Anterior cingulate cortex (tissue), 58 donors: ENCODE results near the gene PTTG1IP.

Experiments used
- DNase-seq, 58 donors: peaks; one replicate each; lab custom pipeline; 2025; lab: John Stamatoyannopoulos, UW

The PTTG1IP gene

DNA sequence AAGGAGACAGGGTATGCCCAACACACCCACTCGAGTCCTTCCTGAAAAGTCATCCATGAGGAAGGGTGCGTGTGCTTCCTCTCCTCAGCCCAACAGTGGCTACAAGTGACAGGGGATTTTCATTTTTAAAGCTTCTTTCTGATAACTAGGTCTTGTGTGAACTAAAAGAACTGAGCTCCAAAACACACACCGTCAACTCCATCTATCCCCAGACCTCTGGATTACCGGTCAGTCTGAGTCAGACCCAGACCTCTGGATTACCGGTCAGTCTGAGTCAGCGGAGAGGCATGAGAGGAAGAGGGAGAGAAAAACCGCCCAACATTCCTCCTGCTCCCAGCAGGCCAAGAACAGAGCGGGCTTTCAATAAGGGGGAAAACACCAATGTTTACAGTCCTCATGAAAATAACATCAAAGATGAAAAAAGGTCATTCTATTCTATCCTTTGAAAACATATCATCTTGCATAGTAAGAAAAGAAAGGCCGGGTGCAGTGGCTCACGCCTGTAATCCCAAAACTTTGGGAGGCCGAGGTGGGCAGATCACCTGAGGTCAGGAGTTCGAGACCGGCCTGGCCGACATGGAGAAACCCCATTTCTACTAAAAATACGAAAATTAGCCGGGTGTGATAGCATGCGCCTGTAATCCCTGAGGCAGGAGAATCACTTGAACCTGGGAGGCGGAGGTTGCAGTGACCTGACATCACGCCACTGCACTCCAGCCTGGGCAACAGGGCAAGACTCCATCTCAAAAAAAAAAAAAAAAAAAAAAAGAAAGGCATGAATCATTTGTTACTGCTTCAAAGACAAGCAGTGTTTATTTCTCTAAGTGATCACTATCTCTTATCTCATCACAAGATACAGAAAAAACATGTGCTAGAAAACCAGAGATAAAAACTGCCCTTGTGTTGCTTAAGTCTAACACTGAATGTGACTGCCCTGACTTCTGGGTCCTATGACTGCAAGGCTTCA lies 3.4 kb downstream of the PTTG1IP start:
- DNase-seq, result peak in 2 of 58 donors; percentile 26 to 57

DNA sequence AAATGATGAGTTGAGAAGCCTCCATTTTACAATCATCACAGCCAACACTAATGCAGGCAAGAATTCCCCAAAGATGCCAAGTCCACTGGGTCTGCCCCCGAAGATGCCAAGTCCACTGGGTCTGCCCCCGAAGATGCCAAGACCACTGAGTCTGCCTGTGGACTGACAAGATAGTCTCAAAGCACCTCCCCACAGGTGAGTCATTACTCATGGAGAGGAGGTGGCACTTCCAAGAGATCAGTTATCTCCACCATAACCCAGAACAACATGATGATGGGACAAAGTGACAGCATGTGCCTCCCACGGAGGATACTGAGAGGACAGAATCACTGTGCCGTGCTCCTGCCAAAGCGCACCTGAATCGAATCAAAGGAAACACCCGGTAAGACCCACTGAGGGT lies 4.8 kb downstream of the PTTG1IP start:
- DNase-seq, result no peak

DNA sequence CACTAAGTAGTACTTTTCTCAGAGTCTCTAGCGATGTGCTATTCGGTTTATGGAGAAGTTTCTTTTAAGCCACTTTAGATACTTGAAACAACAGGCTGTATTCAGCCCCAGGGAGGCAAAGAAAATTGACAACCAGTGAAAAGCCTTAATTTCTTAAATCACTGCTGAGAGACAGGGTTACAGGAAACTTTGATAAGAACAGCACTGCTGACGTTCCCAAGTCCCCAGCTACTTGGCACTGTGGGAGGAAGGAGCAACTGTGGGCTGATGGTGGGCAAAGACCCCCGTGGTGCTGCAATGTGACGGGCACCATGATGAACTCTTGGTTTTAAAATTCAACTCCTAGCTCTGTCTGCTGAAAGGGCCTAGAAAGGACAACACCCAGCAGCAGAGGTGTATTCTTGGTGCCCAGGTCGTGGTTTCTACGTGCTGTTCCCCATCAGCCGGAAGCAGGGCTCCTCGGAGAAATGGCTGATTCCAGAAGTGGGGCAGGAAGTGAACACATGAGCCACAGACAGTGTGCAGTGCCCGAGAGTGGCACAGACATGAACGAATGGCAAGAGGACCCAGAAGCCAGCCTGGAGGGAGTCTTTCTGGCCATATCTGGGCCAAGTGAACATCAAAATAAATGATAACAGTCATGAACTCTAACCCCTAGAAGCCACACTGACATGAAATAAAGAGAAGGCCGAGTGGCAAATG lies 5.3 kb downstream of the PTTG1IP start:
- DNase-seq, result no peak

DNA sequence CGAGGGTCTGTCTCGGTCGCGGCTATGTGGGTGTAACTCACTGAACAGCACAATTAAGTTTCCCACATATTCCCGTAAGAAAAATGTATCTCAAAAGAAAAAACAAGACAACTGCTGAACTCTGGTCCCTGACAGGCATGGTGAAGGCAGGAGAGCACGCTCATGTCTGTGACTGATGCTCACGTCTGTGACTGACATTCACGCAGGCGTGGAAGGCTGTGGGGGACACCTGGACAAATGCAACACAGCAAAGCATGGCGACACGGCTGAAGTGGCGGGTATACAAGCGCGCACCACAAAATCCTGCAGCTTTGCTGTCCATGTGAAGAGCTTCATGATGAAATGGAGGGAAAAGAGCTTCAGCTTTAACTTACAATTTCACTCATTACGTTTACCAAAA lies 6.0 kb downstream of the PTTG1IP start:
- no peak for DNase-seq

DNA sequence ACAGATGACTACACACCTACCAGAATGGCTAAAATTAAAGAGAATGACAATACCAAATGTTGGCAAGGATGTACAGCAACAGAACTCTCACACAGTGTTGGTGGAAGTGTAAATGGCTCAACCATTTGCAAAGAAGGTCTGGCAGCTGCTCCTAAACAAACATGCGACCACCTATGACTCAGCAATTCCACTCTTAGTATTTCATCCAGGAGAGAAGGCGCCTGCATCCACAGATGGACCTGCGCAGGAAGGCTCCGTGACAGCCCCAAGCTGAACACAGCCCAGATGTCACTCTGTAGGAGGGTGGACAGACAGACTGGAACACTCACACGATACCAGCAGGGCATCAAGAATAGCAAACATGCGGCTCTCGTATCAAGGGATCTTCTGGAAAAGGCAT lies 6.7 kb downstream of the PTTG1IP start:
- DNase-seq, result peak in 15 of 58 donors; percentile 13 to 72 (median 46)

DNA sequence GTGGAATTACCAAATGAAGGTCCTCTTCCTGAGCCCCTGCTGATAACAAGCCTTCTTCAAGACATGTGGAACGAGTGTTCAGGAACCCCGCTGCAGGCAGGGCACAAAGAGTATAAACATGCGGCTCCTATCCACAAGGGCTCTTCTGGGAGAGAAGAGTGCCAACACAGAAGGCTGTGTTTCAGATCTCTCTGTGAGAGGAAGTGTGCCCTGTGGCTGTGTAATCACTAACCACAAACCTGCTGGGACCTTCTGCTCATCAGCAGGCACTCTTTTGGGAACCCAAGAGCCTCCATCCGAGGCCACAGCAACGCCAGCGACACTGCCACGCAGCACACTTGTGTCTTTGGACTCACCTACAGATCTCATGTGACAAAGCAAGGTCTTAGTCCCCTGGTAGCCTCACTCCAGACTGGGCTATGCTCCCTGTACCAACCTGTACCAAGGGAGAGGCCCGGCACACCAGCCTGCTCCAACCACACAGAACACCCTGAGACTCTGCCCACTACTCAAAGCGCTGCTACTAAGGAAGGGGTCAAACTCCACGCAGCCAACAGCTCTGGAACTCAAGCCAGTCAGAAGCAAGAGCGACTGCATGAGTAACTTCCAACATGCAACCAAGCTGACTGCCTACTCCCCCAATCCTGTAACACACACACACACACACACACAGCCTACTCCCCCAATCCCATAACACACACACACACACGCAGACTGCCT lies 7.8 kb downstream of the PTTG1IP start:
- DNase-seq, result peak in 2 of 58 donors; percentile 5 to 24

DNA sequence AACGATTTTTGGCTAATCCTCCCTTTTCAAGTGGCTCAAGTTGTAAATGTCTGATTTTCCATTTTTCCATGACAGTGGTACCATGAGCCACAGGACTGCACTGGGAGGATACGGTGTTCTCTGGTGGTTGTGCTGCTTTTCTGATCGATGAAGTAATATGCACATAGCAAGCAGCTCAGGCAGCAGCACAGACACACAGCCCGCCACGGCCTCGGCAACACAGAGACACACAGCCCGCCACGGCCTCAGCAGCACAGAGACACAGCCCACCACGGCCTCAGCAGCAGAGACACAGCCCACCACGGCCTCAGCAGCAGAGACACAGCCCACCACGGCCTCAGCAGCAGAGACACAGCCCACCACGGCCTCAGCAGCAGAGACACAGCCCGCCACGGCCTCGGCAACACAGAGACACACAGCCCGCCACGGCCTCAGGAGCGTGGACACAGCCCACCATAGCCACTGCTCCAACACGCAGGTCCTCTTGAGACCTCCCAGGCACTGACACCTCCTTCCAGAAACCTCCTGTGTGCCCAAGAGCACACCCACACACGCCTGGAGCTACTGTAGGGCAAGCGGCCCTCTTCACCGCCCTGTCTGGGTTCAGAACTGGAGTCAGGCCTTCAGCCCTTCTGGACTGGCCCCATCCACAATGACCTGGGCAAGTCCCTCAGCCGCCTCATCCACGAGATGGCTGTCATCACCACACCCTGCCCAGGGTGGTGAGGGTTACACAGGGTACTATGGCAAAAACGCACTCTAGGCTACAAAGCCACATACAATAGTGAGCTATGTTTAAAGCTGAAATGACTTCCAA lies 10.4 kb downstream of the PTTG1IP start:
- DNase-seq, result no peak

DNA sequence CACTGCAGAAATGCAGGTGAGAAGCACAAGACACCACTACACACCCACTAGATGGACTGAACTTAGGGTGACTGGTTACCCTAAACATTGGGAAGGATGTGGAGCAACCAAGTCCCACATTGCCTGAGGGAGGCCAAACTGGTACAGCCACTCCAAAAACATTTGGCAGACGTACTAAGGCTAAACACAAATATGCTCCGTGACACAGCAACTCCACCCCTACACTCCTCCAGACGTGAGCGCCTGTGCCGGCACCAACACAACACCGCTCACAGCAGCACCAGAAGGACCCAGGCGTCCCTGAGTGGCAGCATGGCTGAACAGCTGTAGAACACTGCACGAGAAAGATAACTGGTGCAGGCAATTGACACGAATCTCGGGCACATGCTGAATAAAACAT lies 14.7 kb downstream of the PTTG1IP start:
- no peak for DNase-seq

DNA sequence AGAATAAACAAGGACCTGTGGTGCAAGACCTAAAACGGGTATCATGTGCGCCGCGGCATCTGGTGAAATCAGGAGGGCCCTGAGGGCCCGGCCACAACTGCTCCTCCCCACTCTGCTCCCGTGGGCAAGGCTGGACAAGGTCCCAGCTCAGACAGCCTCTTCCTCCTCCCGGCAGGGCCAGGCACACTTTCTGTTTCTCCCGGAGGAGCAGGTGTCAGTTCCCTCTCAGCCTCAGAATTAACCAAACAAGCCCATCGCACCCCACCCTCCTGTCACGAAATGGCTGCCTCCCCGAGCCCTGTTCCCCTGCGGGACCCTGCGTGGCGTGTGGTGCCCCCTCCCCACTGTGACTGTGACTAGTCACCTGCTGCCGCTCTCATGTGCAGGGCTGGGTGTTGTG lies 15.2 kb downstream of the PTTG1IP start:
- DNase-seq, result no peak

DNA sequence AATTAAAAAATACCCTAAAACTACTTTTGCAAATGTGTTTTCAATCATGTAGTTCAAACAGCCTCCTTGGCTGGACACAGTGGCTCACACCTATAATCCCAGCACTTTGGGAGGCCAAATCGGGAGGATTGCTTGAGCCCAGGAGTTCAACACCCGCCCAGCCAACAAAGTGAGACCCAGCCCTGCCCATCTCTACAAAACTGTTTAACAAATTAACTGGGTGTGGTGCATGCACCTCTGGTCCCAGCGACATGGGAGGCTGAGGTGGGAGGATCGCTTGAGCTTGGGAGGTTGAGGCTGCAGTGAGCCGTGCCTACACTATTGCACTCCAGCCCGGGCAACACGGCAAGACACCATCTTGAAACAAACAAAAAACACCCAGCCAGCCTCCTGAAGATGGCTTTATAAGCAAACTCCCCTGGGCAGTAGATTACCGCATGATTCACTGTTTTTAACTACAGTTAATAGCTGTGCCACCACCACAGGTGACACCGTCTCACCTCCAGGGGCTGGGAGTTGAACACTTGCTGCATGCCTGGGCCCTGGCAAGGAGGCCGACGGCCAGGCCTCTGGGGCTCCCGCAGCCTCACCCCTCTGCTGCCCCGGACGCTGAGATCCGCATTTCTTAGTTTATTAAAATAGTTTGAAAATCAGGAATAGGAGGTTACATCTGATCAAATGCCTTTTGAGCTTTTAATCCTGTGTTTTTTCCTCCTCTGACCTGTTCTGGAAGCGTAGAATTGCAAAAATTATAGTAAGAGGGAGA lies 16.2 kb downstream of the PTTG1IP start:
- no peak for DNase-seq

DNA sequence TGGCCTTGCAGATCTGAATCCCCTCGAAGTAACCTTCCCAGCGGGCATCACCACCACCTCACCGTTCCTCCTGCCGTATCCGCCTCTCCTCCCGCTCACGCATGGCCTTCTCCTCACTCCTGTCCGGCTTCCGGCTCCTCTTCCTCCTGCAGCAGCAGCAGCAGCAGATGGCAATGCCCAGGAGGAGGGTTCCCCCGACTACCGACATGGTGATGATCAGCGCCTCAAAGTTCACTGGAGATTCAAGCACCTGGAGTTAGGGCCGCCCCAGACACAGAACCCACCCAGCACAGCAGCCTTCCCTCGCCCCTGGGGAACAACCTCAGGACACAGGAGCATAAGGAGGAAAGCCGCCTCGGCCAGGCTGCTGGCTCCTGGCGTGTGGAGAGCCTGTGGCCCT lies 17.4 kb downstream of the PTTG1IP start:
- DNase-seq, result no peak

DNA sequence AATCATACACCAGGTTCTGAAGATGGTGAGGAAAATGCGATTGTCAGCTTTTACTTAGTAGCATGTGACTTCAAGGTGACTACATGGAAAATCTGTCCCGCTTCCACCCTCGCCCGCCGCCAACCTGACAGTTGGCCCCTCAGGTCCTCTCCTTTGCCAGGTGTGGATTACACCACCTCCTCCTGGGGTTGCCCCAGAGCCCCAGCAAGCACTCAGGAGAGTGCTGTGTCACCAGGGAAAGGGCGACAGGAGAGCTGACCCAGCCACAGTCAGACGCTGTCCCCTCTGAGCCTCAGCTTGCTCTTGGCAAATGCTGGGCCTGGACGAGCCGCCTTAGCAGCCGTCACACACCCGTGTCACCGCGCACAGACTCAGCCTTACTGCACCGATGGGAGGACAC lies 17.9 kb downstream of the PTTG1IP start:
- DNase-seq, result no peak

DNA sequence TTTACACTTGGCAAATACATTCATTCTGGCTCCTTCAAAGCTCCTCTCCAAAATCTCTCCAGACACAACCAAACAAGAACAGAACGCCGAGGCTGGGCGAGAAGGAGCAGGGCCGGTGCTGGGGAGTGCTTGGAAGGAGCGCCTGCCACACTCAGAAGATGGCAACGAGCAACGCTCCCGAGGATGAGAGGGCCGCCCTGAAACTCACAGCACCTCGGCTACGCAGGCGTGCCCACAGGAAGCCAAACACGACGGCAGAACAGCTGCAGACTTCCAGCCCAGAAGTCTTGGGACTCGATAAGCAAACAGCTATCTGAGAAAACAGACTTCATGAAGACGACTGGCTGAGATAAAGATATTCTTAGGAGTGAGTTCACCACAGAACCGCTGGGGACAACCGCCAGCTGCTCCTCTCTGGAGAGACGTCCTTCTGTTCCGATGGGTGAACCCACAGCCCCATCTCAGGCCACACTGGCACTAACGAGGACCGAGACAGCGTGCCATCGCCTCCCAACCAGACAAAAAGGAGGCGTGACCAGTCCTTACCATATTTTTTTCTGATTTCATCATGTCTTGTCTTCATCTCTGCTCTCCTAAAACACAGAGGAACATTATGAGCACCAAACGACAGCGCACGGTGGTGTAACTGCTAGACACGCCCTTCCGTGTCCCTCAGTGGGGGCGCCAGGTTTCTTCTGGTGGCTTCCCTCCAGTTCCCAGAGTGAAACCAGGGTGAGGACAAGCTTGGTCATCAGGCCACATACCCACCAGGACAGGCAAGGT lies 18.6 kb downstream of the PTTG1IP start:
- no peak for DNase-seq

DNA sequence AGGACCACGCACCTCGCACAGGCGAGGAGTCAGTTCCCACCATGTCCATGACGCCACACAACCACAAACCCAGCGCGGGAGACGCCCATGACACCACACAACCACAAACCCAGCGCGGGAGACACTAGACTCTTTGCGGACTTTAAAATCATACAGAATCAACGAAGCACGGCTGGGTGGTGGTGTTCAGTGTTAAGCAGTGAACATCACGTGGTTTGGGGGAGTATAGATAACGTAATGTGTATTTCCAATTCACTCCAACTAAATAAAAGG lies 19.2 kb downstream of the PTTG1IP start:
- DNase-seq, result no peak

DNA sequence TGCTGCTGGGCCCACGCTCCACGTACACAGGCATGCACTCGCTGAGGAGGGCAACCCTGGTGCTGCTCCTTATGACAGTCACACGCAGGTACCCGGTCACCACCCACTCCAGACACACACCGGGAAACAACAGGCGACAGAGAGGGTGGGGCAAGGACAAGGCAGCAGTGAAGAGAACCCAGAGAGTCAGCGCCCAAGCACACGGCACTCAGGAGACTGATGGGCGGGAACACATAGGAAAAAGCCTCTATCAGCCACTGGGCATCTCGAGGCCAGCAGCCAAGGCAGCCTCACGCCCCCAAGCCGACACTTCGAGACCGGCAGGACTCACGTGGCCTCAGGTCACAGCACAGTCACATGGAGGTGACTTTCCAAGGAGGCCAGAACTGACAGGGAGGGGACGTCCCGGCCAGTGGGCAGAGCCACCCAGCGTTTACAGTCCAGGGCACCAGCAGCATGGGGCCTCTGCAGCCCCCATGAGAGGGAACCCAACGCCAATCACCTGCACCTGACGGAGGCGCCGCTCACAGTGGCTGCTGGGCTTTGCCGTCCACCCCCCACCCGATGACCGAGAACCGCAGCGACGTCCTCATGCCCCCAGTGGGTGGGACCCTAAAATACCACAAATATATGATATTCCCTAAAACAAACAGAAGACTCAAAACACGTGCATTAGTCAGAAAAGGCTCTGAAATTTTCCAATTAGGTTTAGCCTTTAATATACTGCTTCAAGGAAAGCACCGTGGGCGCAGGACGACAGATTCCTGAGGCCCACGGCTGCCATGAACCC lies 19.7 kb downstream of the PTTG1IP start:
- DNase-seq, result no peak

DNA sequence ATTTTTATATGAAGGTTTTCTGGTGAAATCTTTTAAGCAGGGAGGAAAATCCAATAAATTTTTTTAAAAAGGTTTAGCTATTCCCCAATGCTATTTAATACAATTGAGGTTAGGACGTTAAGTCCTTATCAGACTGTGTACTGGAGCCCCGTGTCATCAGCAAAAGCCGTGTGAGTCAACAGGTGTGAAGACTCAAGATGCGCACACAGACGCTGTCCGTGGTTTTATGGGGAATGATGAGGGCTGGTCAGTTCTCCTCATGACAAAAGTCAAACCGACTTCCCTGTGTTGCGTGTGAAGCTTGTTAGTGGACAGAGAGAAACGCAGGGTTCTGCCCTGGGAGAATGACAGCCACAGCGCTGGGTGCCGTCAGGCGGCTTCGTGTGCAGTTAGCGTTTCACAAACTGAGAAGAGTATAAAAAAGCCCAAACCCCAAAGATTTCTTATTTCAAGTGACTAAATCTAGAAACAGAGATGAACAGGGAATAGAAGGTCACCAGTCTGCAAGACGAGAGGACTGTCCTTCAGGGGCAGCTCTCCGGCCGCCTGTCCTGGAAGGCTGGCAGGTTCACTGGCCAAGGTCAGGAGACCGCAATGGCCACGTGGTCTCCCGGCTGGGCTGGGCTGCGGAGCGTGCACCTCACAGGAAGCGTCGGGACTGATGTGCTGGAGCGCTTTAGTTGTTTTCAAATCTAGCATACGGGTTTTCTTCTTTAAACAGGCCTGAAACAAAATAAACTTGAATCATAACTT lies 22.4 kb downstream of the PTTG1IP start:
- DNase-seq, result no peak

DNA sequence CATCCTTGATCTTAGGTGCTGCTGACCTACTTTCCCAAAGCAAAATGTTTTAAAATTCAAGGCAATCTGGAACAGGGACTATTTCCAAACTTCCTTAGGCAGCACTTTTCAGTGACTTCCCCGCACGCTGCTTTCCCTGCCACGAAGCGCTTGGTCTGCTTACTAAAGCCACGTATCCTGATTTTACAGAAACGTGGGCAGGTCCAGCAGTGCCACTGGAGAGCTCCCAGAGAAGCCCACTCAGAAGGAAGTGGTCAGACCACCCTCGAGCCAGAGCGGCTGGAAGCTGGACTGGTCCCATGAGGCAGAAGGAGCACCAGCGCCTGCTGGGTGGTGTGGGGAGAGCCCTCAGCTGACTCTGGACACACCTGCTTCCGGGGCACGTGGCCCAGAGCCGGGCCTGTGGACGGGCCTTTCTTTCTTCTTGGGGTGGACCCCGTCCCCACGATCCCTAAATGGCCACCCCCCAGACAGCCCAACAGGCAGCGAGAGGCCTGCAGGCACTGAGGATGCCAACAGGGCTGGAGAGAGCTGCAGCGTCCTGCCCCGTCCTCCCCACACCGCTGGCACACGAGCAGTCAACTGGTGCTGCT lies 23.2 kb downstream of the PTTG1IP start:
- DNase-seq, result no peak
